Colon (tissue), 2 donors: Measurements from ENCODE around the gene CLASP1.
"Not testable (repeated sequence)": the region's sequence is repeated elsewhere in the genome, so short reads cannot be mapped to it uniquely, and the experiment has no call there.

Source experiments
- FAIRE-seq: peaks from 2 replicates; lab custom pipeline; 2012; peaks lifted over from hg19 to GRCh38; lab: Jason Lieb, UNC
- donor health status: control.
- donor health status: control.

Gene CLASP1

DNA sequence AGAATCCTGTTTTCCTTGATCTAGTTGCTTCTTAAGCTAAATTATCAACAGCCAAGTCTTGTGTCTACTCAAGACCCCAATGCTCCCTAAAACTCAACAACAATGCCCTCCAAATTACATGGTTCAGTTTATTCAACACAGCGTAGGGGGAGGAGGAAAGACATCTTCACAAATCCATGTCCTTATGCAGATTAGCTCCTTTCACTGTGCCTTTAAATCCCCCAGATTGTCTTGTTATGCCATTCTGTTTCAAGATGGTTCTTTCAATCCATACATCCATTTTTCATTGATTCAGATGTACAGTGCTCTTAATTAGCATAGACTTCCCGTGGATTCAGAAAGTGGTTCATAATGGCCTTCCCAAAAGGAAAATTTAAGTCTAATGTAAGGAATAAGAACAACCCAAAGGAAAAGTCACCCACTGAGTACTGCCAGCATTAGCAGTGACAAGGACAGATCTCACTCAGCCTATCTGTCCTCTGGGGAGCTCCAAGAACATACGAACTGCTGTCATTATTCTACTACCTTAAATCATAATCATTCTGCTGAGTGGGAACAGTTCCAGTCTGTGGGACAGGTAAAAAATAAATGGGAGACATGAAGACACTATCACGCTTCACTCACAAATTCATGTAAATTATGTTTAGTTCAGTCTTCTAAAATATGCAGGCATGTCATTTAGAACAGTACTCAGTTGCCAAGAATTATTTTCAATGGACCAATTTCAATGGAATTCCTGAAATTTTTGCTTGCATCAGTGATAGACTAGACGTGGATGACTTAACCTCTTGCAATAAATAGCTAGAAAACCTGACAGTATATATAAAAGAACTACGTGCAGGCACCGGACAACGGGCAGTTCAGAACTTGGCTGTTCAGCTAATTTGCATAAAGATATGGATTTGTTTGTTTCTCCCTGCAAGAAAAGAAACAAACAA, 177.5 kb downstream of the CLASP1 start:
- no peak for FAIRE-seq

DNA sequence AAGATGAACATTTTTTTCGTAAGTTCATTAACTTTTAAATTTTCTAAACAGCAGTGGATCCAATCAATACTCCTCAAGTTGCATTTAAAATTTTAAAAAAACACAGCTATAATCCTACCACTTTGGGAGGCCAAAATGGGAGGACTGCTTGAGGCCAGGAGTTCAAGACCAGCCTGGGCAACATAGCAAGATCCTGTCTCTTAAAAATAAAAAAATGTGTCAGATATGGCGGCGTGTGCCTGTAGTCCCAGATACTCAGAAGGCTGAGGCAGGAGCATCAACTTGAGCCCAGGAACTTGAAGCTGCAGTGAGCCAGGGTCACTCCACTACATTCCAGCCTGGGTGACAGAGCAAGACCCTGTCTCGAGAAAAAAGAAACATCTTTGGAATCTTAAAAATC, 178.3 kb downstream of the CLASP1 start:
- FAIRE-seq, result no peak

DNA sequence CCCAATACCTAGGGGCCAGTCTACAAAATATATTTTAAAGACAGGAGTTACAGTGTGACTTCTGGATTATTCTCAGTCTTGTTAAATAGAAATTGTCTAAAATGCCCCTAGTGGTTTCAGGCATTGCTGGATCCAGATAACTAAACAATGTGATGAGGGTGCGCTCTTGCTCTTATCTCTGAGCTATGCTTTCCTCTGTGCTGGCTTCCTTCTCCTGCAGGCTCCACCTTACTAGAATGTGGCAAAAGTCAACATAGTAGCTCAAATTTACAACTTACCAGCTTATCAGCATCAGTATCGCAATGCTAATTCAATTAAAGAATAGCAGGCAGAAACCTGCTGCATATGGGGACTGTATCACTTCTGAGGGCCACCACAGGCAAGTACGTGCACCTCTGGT, 179.9 kb downstream of the CLASP1 start:
- FAIRE-seq, result no peak

DNA sequence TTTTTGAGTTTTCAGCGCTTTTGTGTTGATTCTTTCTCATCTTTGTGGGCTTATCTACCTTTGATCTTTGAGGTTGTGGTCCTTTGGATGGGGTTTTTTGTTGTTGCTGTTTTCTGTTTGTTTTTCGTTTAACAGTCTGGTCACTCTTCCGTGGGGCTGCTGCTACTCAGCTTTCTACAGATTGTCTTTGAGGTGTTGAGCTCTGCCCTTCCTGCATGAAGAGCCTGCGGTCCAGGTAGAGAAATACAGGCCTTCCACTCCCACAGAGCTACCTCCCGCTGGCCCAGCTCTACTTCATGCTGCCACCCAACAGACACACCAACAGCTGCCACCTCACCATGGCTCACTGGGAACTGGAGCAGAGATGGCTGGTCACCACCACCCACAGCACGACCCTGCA, 180.3 kb downstream of the CLASP1 start:
- FAIRE-seq, result no peak

DNA sequence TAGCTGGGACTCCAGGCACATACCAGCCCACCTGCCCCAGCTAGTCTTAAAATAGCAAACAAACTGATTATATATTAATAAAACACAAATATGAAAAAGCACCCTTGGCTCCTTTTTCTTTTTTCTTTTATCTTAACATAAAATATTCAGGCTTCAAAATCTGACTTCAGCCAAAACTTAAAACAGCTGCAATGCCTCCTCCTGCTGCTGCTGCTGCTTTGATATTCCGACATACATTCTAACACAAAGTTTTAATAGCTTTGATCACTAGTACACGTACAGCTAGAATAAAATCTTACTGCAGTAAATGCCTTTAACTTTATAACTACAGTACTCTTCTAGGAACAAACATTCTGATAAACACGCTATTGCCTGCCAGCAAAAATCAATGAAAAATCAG, 190.0 kb downstream of the CLASP1 start:
- FAIRE-seq, result no peak

DNA sequence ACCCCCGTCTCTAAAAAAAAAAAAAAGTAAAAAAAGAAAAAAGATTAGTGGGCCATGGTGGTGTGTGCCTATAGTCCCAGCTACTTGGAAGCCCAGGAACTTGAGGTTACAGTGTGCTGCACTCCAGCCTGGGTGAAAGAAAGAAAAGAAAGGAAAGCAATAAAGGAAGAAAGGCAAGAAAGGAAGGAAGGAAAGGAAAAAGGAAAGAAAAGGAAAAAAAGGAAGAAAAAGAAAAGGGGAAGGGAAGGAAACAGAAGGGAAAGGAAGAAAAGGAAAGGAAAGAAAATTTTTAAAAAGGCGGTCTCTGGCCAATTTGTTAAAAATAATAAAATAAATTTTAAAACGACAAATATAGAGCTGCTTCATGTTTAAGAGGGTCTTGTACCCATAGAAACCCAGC, 192.9 kb downstream of the CLASP1 start:
- FAIRE-seq, result no peak

DNA sequence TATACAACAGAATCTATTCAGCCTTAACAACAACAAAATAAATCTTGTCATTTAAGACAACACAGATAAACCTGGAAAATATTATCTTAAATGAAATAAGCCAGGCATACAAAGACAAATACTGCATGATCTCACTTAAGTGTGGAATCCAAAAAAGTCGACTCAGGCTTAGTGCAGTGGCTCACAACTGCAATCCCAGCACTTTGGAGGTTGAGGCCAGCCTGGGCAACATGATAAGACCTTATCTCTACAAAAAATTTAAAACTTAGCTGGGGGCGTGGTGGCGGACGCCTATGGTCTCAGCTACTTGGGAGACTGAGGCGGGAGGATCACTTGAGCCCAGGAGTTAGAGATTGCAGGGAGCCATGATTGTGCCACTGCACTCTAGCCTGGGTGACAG, 193.8 kb downstream of the CLASP1 start:
- FAIRE-seq, result no peak

DNA sequence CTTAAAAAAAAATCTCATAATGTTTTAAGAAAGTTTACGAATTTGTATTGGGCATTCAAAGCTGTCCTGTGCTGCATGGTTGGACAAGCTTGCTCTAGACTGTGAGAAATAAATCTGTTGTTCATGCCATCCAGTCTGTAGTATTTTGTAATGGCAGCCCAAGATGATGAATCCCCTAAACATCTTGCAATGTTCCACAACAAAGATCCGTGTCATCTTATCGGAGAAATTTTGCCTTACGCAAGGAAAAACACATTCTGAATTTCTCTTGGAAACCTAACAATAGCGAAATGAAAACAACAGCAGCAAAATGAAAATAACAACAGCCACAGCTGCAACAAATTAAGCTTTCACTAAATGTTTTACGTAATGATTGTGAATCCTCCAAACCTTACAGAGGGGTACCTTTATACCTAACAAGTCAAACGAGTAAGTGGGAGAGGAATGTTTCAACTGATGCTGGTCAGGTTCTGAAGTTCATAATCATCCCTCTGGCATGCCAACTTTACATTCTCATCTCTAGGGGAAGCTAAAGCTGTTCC, 194.6 kb downstream of the CLASP1 start:
- no peak for FAIRE-seq

DNA sequence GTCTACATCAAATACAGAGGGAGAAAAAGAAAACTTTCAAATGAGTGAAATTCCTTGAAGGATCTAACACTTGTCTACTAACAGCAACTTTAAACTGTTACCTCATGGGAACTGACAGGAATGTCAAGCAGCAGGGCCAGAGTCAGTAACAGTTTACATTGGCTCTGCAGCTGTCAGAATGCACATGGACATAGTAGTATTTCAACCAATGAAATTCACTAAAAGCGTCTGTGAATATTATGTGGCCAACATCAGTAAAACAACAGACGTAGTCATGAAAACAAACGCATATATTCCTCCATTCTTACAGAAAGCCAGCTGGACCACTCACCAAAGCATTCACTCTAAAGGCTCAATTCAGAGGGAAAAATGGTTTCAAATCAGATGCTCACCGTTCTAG, 197.9 kb downstream of the CLASP1 start:
- no peak for FAIRE-seq

DNA sequence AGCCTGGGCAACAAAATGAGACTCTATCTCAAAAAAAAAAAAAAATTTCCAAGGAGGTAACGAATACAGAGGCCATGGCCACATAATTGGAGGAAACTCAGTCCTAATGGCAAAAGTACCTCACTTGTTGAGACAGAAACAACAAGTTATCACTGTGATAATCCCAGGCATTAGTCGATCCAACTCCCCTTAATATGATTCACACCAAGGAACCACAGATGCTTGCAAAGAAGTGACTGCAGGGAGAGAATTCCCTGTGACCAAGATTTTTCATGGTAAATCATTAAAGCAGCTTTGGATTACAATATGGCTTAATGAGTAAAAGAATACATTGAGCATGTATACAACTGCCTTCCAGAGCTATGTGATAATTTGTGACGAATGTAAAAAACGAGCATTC, 199.0 kb downstream of the CLASP1 start:
- FAIRE-seq, result no peak

DNA sequence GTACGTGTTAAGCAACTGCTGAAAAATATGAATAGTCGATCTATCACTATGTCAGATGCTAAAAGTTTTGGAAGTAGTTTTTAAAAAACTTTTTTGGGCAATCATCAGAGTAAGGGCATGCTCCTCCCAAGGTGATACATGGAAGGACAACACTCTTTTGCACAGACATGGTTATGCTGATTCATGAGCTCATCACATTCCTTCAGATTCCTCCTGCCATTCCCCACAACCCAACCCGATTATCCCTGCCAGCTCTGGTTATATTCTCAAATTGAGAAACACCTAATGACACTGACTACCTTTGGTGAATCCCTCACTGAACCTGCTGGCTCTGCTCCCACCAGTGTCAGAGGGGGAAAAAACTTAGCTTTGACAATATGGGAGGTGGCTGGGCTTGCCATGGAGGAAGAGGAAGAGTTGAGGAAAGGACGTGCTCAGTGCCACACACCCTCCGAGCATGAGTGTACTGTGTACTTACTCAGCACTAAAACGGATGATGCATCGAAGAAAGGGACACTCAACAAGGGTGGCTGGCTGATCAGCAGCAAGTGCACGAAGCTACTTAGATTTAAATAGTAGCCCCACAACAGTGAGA, 202.5 kb downstream of the CLASP1 start:
- no peak for FAIRE-seq

DNA sequence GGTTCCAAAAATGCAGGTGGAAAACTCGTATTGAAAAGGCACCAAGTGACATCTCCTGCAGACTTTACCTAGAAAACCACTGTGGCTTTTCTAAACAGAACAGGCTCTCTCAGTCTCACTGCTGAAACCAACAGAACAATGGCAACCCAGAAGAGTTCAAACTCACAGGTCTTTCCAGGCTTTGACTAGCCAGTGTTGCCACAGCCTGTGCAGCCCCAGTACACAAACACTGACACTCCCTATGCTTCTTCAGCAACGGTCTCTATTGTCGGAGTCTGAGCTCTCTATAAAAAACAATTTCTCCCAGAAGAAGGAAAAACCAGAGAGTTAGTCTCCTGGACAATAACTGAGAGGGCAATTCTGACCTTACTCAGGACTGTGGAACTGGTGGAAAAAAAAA, 206.4 kb downstream of the CLASP1 start:
- no peak for FAIRE-seq

DNA sequence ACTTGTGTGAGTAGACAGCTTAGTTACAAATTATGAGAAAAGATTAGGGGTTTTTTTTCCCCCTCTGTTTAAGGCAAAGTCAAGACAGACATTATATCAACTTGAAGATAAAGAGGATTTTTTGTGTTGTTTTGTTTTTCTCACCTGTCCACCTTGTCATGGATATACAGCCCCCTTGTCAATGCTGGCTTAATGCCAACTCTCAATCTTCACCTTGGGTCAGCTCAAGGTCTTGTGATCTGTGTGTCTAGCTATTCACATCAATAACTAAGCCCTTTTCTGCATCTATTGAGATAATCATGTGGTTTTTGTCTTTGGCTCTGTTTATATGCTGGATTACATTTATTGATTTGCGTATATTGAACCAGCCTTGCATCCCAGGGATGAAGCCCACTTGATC, 211.0 kb downstream of the CLASP1 start:
- FAIRE-seq, result not testable (repeated sequence)

DNA sequence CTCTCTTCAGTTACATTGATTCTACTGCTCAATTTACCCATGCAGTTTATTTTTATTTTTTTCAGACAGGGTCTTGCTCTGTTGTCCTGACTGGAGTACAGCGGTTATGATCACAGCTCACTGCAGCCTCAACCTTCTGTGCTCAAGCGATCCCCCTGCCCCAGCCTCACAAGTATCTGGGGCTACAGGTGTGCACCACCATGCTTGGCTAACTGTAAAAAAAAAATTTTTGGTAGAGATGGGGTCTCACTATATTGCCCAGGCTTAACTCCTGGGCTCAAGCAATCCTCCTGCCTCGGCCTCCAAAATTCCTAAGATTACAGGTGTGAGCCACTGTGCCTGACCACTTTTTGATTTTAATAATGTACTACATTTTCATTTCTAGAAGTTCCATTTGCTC, 212.3 kb downstream of the CLASP1 start:
- no peak for FAIRE-seq

DNA sequence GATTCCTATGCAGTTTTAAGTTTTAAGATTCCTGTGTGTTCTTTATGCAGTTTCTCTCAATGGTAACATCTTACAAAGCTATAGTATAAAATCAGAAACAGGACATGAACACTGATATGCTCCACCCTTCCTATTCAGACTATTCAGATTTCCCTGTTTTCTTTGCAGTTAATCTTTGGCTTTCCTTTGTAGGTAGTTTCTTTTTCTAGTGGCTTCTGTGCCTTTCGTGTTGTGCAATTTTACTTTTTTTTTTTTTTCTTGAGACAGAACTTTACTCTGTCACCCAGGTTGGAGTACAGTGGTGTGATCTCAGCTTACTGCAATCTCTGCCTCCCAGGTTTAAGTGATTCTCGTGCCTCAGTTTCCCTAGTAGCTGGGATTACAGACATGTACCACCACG, 213.5 kb downstream of the CLASP1 start:
- FAIRE-seq, result no peak

DNA sequence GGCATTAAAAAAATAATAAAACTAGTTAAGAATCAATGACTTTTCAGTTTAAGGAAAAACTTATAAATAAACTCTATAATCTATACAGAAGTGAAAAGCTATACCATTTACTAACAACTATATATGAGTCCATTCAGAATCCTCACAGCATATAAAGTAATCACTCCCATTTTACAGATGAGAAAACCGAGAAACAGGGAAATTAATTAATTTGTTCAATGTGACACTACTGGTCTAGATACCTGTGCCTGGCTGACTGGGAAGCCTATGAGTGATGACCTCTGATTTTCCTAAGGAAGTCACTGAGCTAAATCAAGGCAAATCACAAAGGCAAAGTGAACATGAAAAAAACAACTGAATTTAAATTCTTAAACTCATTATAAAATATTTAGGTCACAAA, 218.0 kb downstream of the CLASP1 start:
- FAIRE-seq, result no peak

DNA sequence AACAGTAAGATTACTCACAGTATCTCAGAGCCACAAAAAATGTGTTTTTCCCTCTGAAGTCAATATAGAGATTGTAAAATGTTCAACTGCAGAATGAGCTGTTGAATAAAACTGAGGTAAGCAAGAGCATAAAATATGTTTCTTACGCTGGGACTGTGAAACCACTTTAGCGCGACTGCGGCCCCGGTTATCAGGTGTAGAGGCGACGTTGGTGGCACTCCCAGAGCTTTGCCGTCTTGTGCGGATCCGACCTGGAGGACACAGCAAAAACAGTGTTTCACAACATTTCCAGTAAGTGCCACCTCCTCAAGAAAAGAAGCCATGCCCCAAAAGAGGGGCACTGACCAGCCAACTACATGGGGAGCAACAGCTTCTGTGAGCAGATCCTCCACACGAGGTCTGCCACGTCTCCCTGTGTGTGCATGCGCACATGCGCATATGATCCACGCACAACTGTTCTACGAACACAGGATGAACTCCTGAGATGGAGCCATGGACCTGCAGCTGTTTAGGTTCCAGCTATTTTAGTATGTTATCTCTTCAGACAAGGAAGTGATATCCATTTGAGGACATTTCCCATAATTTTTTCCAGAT, 219.2 kb downstream of the CLASP1 start:
- no peak for FAIRE-seq

DNA sequence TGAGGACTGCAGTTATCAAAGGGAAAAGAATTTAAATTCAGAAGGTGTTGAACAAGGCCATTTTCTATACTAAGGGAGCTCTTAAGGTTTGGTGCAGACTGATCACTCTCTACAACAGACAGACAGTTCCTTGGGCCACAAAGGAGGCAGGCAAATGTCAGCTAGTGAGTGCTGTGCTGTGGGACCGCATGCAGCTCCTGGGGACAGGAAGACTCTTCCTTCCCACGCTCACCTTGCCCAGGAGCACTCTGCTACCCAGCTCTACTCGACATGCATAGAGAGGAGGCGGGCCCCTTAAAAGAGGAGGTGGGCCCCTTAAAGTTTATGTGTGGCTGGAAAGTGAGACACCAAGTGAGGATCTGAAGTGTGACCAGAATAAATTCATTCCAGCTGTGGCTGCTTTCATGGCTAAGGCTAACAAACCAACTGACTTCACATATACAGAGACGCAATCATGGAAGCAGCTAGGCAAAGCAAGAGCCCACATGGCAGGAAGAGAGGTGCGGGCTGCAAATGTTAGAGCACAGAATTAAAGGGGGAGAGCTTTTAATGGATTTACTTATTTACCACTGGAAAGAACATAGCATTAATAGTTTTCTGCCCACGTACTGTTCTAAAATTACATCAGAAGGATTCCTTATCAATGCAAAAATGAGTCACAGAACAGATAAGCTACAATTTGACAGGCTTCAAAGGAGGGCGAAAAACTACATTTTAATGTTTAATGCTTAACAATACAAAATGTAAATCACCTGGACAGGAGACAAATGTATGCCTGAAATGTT, 220.0 kb downstream of the CLASP1 start:
- no peak for FAIRE-seq

DNA sequence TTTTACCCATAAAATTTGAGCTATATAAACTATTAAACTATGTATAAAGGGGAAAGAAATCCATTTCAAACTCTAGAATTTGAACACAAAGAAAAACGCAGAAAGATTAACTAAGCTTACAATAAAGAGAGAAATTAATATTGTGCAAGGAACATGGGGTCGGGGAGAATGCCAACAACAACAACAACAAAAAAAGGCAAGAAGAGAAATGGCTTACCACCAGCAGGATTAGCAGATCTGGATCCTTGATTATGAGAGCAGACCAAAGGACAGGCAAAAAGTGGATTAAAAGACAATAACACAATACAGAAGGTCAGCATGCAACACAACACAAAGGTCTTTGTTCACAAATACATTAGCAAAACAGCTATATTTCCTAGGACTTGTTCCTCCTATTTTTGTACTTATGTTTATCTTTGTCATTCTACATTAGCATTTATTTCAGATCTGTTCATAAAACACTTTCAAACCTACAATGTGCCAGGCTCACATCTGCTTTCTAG, 222.0 kb downstream of the CLASP1 start:
- FAIRE-seq, result no peak

DNA sequence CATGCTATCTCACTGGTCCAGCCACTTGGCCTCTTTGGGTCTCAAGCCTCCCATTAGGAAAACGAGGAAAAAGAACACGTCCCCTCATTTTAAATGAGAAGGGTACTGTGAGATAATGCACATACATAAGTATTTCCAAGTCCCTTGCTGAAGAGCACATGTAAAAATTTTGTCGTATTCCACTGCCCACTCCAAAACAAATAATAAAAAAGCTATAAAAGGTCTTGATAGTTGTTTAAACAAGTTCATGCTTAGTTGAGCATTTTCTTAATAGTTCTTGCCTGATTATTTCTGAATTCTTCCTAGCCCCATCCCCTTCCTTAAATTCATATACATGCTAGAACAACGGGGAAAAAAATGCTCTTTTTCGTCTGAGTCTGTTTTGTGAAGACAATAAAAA, 228.8 kb downstream of the CLASP1 start:
- no peak for FAIRE-seq

DNA sequence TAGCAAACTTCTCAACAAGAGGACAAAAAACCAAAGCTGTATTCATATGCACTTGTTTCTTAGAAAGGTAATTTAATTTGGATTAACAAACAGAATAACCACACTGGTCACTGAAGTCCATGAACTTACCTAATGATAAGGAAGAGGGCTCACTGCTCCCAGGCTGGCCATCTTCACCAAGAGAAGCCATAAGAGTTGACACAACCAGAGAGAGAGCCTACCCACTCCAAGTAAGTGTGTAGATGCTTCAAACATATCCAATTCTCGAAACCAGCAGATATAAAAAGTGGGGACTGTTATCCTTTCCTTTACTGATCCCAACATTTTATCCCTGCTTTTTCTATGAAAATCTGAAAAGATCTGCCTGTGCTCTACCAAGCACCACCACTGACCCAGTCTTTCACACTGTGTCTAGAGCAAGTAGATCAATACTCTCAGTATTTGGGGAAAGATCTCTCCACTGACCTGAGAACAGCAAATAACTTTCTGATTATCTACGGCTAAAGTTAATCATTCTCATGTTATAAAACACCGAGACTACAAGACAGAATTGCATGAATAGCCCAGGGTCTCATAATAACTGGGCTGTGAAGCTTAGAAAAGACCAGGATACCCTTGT, 230.1 kb downstream of the CLASP1 start:
- no peak for FAIRE-seq
